ENCODE results near the gene BLOC1S1. TPM values are rescaled to one million over a fixed set of nuclear protein-coding genes. Genes with fewer than 3 reads are reported as not detected.
A peak's percentile ranks its signal among the peaks of the same experiment; 100 is the strongest.

BLOC1S1 gene
- total RNA-seq, 2 donors from 2014 or later: 104 to 118 TPM

DNA sequence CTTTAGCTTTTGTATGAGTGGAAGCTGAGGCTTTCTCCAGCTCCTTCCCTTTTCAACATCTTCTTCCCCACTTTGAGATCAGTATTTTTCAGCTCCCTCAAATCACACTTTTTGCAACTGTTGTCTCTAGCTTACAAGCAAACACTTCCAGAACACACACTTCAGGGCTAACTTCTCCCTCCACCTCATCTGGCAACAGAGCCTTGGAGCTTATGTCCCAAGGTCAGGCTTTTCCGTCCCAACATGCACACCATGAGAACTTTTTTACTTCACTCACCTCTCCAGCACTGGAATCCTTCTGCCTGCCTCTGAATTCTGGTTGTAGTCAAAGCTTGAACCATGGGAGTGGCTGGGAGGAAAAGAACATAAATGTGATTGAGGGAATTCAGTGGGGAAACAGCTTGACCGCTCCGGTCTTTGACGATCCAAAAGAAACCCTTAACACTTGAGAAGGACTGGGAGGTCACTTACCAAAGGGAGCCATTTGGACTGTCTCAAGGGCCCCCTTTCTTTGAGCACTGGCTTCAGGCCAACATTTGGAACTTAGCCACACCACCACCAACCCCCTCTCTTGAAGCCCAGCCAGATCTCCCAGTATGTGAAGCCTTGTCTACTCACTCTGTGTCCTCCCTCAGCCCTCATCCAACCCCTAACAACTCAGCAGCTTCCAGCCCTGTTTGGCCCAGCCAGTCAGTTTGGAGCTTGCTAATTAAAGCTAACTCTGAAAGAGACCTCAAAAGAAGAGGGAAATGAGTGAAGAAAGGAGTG, 3.9 kb upstream of the BLOC1S1 start:
- H3K27me3 Mint-ChIP-seq: peaks cover 17% of the 10 kb centered on the region
- peaks cover 12% of the 10 kb centered on the region for H3K36me3 Mint-ChIP-seq (ENCODE audit: low read depth)
- ATAC-seq (replicated peaks): no peak
- peaks cover 23% of the 10 kb centered on the region for H3K4me1 Mint-ChIP-seq
- no peaks in the 10 kb centered on the region for H3K9me3 Mint-ChIP-seq
- H3K27ac Mint-ChIP-seq: no peak overlapping the region
- H3K4me3 Mint-ChIP-seq: no peak overlapping the region

DNA sequence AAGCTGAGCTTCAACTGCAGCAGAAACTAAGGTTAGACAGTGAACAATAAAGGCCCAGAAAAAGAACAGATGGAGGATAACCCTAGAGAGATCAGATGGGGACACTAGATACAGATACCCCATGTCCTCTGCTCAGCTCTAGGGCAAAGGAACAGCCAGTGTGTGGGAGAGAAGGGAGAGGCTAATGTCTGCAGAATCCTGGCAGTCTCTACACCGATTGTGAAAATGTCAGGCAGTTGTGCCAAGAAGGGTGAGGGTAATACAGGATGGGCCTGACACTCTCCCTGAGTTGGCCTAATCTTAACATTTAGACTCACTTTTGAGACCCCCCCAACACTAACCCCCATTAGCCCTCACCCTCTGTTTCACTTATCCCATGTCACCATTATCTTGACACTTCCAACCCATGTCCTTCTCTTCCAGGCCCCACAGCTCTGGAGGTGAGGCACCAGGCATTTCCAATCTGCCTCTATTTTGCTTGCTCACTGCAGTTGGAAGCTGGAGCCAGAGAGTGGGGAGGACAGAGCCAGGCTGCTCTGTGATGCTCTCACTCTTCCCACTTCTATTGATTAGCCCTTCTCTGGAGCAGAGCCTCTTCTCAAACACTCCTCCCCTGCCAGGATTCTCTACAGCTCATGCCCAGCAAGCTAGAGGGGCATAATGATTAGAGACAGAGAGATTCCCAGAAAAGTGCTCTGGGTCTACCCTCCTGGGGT, 3.0 kb upstream of the BLOC1S1 start:
- Mint-ChIP-seq H3K4me1 (peaks cover 28% of the 10 kb centered on the region), H3K4me3 (no peak overlapping the region), H3K27me3 (peaks cover 16% of the 10 kb centered on the region), H3K9me3 (no peaks in the 10 kb centered on the region), H3K36me3 (ENCODE audit: low read depth) (peaks cover 12% of the 10 kb centered on the region), H3K27ac (no peak overlapping the region)
- ATAC-seq (replicated peaks): no peak

DNA sequence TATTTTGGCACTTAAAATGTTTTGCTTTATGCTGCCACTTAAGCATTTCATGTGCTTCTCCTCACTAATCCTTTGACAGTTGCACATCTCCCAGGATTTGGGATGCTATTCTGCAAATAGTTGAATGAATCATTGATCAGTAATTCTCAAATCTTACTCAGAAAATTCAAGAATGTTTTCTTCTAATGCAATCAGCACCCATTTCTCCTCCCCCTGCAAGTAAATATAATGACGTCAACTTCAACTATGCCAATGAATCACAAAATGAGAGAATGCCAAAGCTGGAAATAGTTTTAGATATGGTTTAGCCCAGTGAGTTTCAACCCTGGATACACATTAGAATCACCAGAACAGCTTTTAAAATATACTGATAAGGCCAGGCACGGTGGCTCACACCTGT, 2.1 kb upstream of the BLOC1S1 start:
- Mint-ChIP-seq H3K9me3 (no peaks in the 10 kb centered on the region), H3K4me3 (no peak overlapping the region), H3K4me1 (peaks cover 28% of the 10 kb centered on the region), H3K27ac (no peak overlapping the region), H3K27me3 (peaks cover 10% of the 10 kb centered on the region), H3K36me3 (ENCODE audit: low read depth) (peaks cover 12% of the 10 kb centered on the region)
- ATAC-seq (replicated peaks): no peak

DNA sequence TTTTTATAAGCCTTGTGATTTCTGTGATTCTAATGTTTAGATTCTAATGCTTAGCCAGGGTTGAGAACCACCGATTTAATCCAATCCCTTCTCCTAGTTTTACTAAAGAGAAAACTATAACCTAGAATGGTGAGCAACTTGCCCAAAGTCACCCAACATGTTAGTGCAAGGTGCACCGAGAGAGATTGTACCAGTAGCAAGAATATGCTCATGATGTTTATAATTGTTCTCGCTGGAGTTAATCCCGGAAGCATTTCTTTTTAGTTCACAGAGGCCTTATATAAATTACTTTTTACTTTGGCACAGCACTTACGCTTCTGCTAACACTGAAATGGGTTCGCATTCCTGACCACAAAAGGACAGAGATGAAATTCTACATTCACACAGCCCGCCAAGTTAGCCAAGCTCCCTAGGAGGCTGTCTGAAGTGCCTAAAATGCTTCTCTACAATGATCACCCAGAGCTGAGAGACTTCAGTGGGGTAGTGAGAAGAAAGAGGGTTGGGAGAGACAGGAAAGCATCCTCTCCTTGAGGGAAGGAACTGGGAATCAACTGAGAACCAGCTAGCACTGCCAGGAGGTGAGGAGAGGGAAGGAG, 579 bp upstream of the BLOC1S1 start:
- Mint-ChIP-seq H3K9me3 (no peaks in the 10 kb centered on the region), H3K4me1 (peaks cover 23% of the 10 kb centered on the region), H3K27me3 (no peaks in the 10 kb centered on the region), H3K4me3 (peak overlapping the region; percentile 94), H3K27ac (peak overlapping the region; percentile 98), H3K36me3 (ENCODE audit: low read depth) (peaks cover 12% of the 10 kb centered on the region)
- ATAC-seq (replicated peaks): no peak

DNA sequence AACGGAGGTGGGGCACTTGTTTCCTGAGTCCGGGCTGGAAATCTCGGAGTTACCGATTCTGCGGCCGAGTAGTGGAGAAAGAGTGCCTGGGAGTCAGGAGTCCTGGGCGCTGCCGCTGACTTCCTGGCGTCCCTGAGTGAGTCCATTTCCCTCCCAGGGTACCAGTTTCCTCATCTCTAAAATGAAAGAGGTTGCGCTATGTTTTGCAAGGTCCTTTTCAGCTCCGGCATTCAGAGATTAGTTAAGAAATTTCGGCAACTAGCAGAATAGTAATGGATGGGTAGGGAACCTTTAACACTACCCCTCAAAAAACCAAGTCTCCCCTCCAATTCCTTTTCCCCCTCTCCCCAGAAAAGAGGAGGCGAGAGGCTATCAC, 724 bp downstream of the BLOC1S1 start:
- Mint-ChIP-seq H3K4me3 (peak overlapping the region; percentile 94), H3K9me3 (no peaks in the 10 kb centered on the region), H3K4me1 (peaks cover 23% of the 10 kb centered on the region), H3K36me3 (ENCODE audit: low read depth) (peaks cover 12% of the 10 kb centered on the region), H3K27ac (peak overlapping the region; percentile 98), H3K27me3 (no peaks in the 10 kb centered on the region)
- ATAC-seq (replicated peaks): no peak

DNA sequence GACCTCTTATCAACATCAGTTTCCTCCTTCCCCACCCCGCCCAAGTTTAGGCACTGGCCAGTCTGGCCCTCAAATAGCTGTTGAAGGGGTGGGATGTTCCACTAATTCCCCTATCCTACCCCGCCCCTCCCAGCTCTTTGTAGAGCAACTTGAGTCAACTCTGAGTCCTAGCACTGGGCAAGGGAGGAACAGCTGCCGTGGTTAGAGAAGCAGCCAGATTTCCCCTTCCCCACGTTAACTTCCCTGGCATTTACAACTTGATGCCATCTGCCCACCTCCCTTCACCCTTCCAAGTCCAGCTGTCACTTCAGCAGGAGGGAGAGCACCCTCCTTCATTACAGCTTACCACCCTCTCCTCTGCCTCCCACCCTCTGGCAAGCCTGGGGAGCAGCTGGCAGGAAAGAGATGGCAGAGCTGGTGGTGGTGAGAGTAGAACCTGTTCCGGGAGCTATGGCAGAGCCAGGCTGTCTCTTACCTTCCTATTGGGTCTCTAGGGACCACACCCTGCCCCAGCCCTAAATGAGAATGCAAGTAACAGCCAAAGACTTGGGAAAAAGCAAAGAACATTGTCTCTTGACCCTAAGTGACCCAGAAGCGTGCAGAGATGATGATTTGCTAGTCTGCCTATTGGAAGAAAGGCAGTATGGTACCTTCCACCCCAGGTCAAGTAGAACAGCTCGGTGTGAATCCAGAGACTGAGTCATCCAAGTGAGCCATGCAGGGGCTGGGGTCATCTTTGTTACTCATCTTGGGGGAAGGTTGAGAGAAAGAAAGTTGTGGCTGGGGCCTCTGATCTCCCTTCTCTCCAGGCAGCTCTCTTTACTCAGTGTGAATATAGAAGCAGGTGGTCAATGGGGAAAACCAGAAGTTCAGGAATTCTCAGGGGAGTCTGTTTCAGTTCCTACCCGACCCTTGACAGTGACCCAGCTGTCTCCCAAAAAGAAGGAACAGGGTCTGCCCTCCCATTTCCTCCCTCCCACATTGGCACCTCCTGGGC, 1.5 kb downstream of the BLOC1S1 start:
- H3K9me3 Mint-ChIP-seq: no peaks in the 10 kb centered on the region
- peak overlapping the region; percentile 94 for H3K4me3 Mint-ChIP-seq
- peak overlapping the region; percentile 98 for H3K27ac Mint-ChIP-seq
- H3K27me3 Mint-ChIP-seq: no peaks in the 10 kb centered on the region
- peaks cover 12% of the 10 kb centered on the region for H3K36me3 Mint-ChIP-seq (ENCODE audit: low read depth)
- peak; percentile 75 for ATAC-seq (replicated peaks)
- peaks cover 23% of the 10 kb centered on the region for H3K4me1 Mint-ChIP-seq

DNA sequence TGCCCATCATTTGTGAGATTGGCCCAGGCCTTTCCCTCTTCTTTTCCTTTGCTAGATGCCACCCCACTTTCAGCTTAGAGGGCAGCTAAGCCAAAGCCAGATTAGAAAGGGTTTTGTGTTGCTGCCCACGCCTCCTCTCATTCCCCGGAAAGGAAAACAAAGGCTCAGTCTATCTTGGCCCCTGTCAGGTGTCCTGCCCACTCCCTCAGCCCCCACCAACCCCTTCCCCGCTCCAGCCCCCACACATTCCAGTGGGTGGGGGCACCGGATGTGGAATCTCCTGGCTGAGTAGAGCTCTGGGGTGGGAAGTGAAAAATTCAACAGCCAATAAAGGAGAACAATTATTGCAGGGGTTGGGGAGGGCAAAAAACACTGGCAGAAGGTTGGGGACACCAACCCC, 2.2 kb downstream of the BLOC1S1 start:
- Mint-ChIP-seq H3K27ac (peak overlapping the region; percentile 98), H3K27me3 (no peaks in the 10 kb centered on the region), H3K9me3 (no peaks in the 10 kb centered on the region), H3K4me1 (peaks cover 23% of the 10 kb centered on the region), H3K4me3 (peak overlapping the region; percentile 94), H3K36me3 (ENCODE audit: low read depth) (peaks cover 12% of the 10 kb centered on the region)
- ATAC-seq (replicated peaks): no peak

DNA sequence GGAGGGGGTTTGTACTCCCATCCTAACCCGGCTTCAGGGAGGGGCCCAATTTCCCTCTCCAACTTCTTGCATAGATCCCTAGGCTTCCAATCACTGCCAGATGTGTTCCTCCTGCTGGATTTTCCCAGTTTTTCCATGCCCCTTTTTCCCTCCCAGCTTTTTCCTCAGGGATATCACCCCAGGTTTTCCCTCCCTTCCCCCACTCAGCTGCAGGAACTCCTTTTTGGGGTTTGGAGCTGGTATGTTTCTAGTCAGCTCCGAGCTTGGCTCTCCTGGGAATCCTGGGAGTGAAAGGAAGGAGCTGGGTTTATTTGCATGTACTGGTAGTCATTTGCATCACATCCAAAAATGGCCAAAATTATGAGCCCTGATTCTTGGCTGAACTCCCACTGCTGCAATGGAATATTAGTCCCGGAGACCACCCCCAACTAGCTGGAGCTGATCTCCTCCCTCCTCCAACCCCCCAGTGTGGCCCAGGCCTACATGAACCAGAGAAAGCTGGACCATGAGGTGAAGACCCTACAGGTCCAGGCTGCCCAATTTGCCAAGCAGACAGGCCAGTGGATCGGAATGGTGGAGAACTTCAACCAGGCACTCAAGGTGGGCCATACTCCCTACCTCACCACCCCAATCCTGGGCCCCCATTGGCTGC, 2.9 kb downstream of the BLOC1S1 start:
- H3K9me3 Mint-ChIP-seq: no peaks in the 10 kb centered on the region
- peaks cover 23% of the 10 kb centered on the region for H3K4me1 Mint-ChIP-seq
- no peak for ATAC-seq (replicated peaks)
- no peaks in the 10 kb centered on the region for H3K27me3 Mint-ChIP-seq
- H3K36me3 Mint-ChIP-seq (ENCODE audit: low read depth): peaks cover 18% of the 10 kb centered on the region
- peak overlapping the region; percentile 94 for H3K4me3 Mint-ChIP-seq
- no peak overlapping the region for H3K27ac Mint-ChIP-seq

DNA sequence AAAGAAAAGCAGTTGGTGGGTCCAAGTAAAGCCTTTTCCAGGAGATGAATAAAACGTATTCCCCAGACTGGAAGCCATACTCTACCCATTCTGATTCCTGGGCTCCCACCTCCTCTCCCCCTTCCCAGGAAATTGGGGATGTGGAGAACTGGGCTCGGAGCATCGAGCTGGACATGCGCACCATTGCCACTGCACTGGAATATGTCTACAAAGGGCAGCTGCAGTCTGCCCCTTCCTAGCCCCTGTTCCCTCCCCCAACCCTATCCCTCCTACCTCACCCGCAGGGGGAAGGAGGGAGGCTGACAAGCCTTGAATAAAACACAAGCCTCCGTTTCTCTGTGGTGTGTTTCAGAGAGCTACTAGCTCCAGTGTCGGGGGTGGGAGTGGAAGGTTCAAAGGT, 3.5 kb downstream of the BLOC1S1 start:
- no peak overlapping the region for H3K4me3 Mint-ChIP-seq
- no peaks in the 10 kb centered on the region for H3K9me3 Mint-ChIP-seq
- no peaks in the 10 kb centered on the region for H3K27me3 Mint-ChIP-seq
- no peak for ATAC-seq (replicated peaks)
- H3K36me3 Mint-ChIP-seq (ENCODE audit: low read depth): peaks cover 23% of the 10 kb centered on the region
- no peak overlapping the region for H3K27ac Mint-ChIP-seq
- peaks cover 23% of the 10 kb centered on the region for H3K4me1 Mint-ChIP-seq

DNA sequence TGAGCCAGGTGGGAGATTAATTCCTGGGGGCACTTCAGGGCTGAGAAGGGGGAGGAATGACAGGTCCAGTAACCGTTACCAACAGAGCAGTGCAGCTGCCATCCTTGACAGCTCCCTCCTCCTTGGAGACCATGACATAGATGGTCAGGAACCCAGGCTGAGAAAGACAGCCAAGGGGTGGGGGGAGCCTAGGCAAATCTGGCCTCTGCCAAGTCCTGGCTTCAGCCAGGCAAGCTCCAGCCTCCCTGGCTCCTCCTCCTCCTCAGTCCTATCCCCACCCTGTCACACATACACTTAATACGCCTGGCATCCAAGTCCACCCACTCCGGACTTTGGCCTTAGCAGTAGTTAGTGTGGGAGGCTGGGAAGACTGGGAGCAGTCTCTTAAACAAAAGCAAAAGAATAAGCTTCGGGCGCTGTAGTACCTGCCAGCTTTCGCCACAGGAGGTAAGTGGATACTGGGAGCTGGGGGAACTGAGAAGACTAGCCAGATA, 4.3 kb downstream of the BLOC1S1 start, which contains the start of gene RDH5:
TSS of gene RDH5 (plus strand) at position 323 of the 494 bp plus-strand sequence. CDS start 792 bp downstream, outside the sequence.
- H3K36me3 Mint-ChIP-seq (ENCODE audit: low read depth): peaks cover 30% of the 10 kb centered on the region
- no peak within 1 kb of the TSS for H3K27ac Mint-ChIP-seq
- peaks cover 28% of the 10 kb centered on the region for H3K4me1 Mint-ChIP-seq
- H3K9me3 Mint-ChIP-seq: no peaks in the 10 kb centered on the region
- no peaks in the 10 kb centered on the region for H3K27me3 Mint-ChIP-seq
- H3K4me3 Mint-ChIP-seq: no peak within 1 kb of the TSS
- no peak for ATAC-seq (replicated peaks)

DNA sequence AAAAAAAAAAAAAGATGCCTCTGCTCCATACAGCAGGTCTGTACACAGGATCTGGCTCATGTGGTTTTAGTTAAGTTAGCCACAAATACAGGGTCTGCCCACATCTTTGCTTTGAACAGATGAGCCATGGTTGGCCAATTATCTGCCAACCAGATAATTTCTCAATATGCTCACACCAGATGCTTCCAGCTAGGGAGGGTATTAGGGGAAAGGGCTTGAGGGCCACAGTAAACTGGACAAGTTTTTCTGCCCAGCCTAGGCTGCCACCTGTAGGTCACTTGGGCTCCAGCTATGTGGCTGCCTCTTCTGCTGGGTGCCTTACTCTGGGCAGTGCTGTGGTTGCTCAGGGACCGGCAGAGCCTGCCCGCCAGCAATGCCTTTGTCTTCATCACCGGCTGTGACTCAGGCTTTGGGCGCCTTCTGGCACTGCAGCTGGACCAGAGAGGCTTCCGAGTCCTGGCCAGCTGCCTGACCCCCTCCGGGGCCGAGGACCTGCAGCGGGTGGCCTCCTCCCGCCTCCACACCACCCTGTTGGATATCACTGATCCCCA, 5.1 kb downstream of the BLOC1S1 start:
- Mint-ChIP-seq H3K27me3 (no peaks in the 10 kb centered on the region), H3K36me3 (ENCODE audit: low read depth) (peaks cover 33% of the 10 kb centered on the region), H3K4me3 (no peak overlapping the region), H3K27ac (no peak overlapping the region), H3K4me1 (peaks cover 23% of the 10 kb centered on the region), H3K9me3 (no peaks in the 10 kb centered on the region)
- no peak for ATAC-seq (replicated peaks)

DNA sequence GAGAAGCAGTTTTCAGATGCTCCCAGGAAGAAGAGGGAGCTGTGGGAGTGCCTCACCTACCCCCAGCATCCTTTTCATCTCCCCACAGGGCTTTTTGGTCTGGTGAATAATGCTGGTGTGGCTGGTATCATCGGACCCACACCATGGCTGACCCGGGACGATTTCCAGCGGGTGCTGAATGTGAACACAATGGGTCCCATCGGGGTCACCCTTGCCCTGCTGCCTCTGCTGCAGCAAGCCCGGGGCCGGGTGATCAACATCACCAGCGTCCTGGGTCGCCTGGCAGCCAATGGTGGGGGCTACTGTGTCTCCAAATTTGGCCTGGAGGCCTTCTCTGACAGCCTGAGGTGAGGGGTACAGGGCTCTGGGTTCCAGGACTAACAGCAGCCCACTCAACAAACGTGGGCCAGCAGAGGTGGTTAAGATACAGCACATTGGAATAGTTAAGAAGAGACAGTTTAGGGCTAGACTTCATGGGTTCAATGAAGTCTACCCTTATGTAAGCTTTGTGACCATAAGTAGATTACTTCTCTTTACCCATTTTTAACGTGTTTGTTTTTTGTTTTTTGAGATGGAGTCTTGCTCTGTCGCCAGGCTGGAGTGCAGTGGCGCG, 5.9 kb downstream of the BLOC1S1 start:
- Mint-ChIP-seq H3K4me3 (no peak overlapping the region), H3K9me3 (no peaks in the 10 kb centered on the region), H3K36me3 (ENCODE audit: low read depth) (peaks cover 34% of the 10 kb centered on the region), H3K4me1 (peaks cover 25% of the 10 kb centered on the region), H3K27me3 (no peaks in the 10 kb centered on the region), H3K27ac (no peak overlapping the region)
- no peak for ATAC-seq (replicated peaks)

DNA sequence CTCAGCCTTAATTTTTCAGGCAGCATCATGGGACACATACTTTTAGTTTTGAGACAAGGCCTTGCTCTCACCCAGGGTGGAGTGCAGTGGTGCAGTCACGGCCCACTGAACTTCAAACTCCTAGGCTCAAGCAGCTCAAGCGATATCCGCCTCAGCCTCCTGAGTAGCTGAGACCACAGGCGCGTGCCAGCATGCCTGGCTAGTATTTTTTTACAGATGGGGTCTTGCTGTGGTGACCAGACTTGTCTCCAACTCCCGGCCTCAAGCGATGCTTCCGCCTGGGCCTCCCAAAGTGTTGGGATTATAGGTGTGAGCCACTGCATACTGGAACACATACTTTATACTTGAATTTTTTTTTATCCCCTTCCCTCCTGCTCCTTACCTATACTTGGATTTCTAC, 7.1 kb downstream of the BLOC1S1 start:
- no peak for ATAC-seq (replicated peaks)
- no peak overlapping the region for H3K4me3 Mint-ChIP-seq
- no peaks in the 10 kb centered on the region for H3K27me3 Mint-ChIP-seq
- H3K36me3 Mint-ChIP-seq (ENCODE audit: low read depth): peaks cover 46% of the 10 kb centered on the region
- H3K9me3 Mint-ChIP-seq: no peaks in the 10 kb centered on the region
- peaks cover 27% of the 10 kb centered on the region for H3K4me1 Mint-ChIP-seq
- H3K27ac Mint-ChIP-seq: no peak overlapping the region
